GM19452 (cell line): ENCODE results near the gene ABCE1.
A peak's percentile ranks its signal among the peaks of the same experiment; 100 is the strongest.
"Not testable (repeated sequence)": the region's sequence is repeated elsewhere in the genome, so short reads cannot be mapped to it uniquely, and the experiment has no call there.

Source experiments
- ATAC-seq: cut with Tn5 transposase; IDR thresholded peaks from one replicate; pipeline ENCODE4 v1.9.1; 2021; ENCODE audit not compliant: unreplicated experiment

The ABCE1 gene

DNA sequence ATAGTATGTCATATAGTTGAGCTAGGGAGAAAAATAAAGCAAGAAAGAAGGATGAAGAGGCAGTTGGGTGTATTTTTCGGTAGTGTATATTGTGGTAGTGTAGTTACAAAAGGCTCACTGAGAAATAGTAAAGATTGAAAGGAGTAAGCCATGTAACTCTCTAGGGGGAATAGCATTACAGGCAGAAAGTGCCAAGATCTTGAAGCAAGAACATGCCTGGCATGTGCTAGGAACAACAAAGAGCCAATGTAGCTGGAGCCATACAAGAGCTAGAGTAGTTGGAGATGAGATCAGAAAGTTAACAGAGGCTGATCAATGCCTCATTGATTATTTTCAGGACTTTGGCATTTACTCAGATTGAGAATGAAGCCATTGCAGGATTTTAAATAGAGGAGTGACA is 3.0 kb downstream of the ABCE1 start:
- no peak for ATAC-seq

DNA sequence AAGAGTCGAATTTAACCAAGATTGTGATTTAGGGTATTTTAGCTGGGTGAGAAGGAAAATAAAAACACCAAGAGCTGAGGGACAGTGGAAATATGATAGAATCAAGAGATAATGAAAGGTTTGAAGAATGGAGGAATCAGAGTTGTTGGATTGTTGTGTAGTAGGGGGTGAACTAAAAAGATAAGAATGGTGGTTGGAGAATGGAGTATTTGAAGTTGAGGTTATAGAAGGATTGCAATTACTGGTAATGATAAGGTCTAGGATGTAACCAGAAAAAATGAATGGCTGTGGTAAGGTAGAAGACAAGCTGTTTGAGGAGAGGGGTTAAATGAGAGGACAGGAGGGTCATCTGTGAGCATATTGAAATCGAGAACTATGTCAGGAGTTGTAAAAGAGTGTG is 4.5 kb downstream of the ABCE1 start:
- no peak for ATAC-seq

GRCh38 chr4:145103496-145103895 is 5.4 kb downstream of the ABCE1 start:
- no peak for ATAC-seq

DNA sequence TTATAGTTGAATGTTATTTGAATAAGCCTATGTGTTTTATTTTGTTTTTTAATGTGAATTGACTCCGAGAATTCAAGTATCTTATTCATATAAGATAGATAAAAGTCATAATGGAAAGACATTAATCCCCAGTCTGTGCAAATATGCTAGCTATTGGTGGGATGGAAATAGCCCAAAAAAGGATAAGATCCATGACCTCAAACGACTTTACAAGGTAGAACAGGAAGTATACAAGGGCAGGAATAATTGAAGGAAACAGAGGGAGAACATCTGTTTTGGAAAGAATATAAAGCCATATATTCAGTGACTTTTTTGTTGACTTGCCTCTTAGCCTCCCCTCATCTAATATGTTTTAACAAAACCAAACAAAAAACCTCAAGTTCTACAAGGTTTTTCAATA is 9.0 kb downstream of the ABCE1 start:
- no peak for ATAC-seq

GRCh38 chr4:145108128-145108527 is 10.0 kb downstream of the ABCE1 start:
- no peak for ATAC-seq

GRCh38 chr4:145125396-145125795 is 27.3 kb downstream of the ABCE1 start:
- ATAC-seq, result no peak

DNA sequence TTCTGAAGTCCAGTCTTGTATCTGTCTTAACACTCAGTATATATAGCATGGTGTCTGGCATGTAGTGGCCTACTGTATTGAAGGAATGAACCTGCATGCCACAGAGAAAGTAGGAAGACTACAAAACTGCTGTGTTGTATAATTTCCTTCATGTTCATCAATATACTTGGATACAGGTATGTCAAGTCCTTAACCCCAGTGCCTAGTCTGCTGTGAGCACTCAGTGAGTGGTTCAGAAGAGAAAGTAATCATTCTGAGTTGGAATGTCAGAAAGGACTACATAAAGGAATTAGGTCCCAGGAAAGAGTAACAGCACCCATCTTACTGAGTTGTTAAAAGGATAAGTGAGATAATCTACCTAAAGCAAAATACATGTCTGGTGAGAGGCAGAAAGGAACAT is 32.0 kb downstream of the ABCE1 start:
- no peak for ATAC-seq

DNA sequence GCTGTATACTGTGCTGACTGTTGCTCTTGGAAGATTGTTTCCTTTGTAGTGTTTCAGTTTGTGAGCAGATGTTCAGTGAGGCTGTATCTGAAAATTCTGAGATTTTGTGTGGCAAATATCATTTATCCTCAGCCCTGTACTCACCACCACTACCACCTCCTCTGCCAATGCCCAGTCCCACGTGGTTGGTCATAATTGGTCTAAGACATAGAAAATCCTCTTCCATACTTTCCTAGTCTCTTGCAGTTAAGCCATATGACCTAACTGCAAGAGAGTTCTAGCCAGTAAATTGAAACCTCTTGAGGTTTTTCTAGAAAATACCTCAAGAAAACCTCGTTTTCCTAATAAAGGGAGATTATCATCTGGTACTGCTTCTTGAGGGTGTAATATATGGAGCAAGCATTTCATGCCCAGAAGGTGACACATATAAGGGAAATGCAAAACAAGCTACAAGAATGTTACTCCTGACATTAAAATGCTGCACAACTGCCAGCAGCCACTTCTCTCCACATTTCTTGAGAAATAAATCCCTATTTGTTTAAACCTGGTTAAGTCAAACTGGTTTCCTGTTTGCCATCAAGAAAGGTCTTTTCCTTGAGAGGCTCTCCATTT is 32.8 kb downstream of the ABCE1 start:
- no peak for ATAC-seq

DNA sequence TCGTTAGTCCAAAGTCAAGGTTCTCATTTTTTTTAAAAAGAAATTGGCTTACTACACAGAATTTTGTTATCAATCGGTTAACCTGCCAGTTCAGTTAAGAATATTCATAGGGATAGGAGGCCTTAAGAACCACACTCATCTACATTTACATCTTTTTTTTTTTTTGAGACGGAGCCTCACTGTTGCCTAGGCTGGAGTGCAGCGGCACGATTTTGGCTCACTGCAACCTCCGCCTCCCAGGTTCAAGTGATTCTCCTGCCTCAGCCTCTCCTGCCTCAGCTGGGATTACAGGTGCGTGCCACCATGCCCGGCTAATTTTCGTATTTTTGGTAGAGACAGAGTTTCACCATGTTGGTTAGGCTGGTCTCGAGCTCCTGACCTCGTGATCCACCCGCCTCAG is 33.7 kb downstream of the ABCE1 start:
- ATAC-seq, result no peak

- peak; percentile 51 for ATAC-seq
These were observed 34.5 kb downstream of the ABCE1 start for GRCh38 chr4:145132511-145133098.

- ATAC-seq, result not testable (repeated sequence)
These were observed 38.1 kb downstream of the ABCE1 start for GRCh38 chr4:145136219-145136618.

GRCh38 chr4:145148980-145149379 is 50.9 kb downstream of the ABCE1 start:
- no peak for ATAC-seq

DNA sequence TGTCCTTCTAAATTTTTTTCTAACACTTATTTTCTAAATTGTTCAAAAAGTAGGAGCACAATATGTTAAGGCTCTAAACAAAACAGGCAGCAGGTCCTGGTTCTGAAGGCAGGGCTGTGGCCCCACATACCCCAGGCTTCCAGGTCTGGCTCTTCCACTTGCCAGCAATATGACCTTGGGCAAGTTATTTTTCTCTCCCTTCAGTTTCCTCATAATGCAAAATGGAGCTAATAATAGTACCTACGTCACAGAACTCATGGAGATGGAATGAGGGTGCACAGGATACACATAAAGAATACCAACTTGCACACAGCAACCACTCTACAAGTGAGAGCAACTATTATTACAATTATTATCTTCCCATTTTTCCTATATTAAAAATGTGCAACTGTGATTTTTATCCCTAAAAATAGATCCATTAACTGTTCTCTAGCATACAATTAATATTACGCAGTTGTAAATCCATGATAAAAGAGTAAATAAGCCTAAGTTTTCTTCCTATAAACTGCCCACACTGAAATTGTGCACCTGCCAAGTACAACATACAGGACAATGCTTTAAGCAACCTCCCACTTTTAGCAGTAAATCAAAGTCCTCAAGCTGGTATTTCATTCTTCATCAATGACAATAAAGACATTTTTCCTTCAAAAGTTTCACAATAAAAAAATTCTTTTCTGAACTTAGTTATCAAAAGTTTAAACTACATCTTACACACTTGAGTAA is 55.2 kb downstream of the ABCE1 start:
- no peak for ATAC-seq

- ATAC-seq, result no peak
These were observed 55.8 kb downstream of the ABCE1 start for GRCh38 chr4:145153904-145154298.

- peak; percentile 65 for ATAC-seq
These were observed 56.5 kb downstream of the ABCE1 start for GRCh38 chr4:145154573-145154972.

GRCh38 chr4:145155268-145155870 is 57.3 kb downstream of the ABCE1 start:
- no peak for ATAC-seq

GRCh38 chr4:145156986-145157385 is 58.9 kb downstream of the ABCE1 start:
- no peak for ATAC-seq

- no peak for ATAC-seq
These were observed 63.4 kb downstream of the ABCE1 start for GRCh38 chr4:145161549-145161948.

- no peak for ATAC-seq
These were observed 69.8 kb downstream of the ABCE1 start for GRCh38 chr4:145167887-145168286.

GRCh38 chr4:145168581-145169187 is 70.6 kb downstream of the ABCE1 start:
- ATAC-seq, result no peak

- no peak for ATAC-seq
These were observed 72.1 kb downstream of the ABCE1 start for GRCh38 chr4:145170223-145170622.

- no peak for ATAC-seq
These were observed 73.8 kb downstream of the ABCE1 start for GRCh38 chr4:145171911-145172310.
